ENCODE results near the gene PKNOX2.

The PKNOX2 gene

GRCh38 chr11:125470355-125470754, 305.8 kb downstream of the PKNOX2 start:
- no peaks in the 10 kb centered on the region for H3K9me3 ChIP-seq (ENCODE audit: control insufficient read depth in 2 of 2, low read length in 2 of 2)
- no peak overlapping the region for H3K4me3 ChIP-seq (ENCODE audit: low read length in 2 of 2)
- H3K36me3 ChIP-seq (ENCODE audit: control insufficient read depth in 2 of 2, insufficient read depth in 2 of 2, low read length in 2 of 2): peaks cover 0 to 3% of the 10 kb centered on the region in 2 donors
- no peaks in the 10 kb centered on the region for H3K4me1 ChIP-seq (ENCODE audit: control insufficient read depth, insufficient read depth, low read length)
- no peak overlapping the region for H3K9ac ChIP-seq (ENCODE audit: low read length in 2 of 2)
- no peaks in the 10 kb centered on the region for H3K27me3 ChIP-seq (ENCODE audit: control insufficient read depth in 1 of 2, insufficient read depth in 2 of 2, low read length in 2 of 2)
- H3K27ac ChIP-seq (ENCODE audit: low read length): no peak overlapping the region

GRCh38 chr11:125476721-125477120, 312.2 kb downstream of the PKNOX2 start:
- Histone ChIP-seq H3K27me3 (ENCODE audit: control insufficient read depth in 1 of 2, insufficient read depth in 2 of 2, low read length in 2 of 2) (no peaks in the 10 kb centered on the region), H3K9ac (ENCODE audit: low read length in 2 of 2) (no peak overlapping the region), H3K4me1 (ENCODE audit: control insufficient read depth, insufficient read depth, low read length) (no peaks in the 10 kb centered on the region), H3K4me3 (ENCODE audit: low read length in 2 of 2) (no peak overlapping the region), H3K27ac (ENCODE audit: low read length) (no peak overlapping the region), H3K36me3 (ENCODE audit: control insufficient read depth in 2 of 2, insufficient read depth in 2 of 2, low read length in 2 of 2) (peaks cover 0 to 3% of the 10 kb centered on the region in 2 donors), H3K9me3 (ENCODE audit: control insufficient read depth in 2 of 2, low read length in 2 of 2) (no peaks in the 10 kb centered on the region)

- H3K27ac ChIP-seq (ENCODE audit: low read length): no peak overlapping the region
- no peaks in the 10 kb centered on the region for H3K9me3 ChIP-seq (ENCODE audit: control insufficient read depth in 2 of 2, low read length in 2 of 2)
- H3K4me3 ChIP-seq (ENCODE audit: low read length in 2 of 2): no peak overlapping the region
- H3K4me1 ChIP-seq (ENCODE audit: control insufficient read depth, insufficient read depth, low read length): no peaks in the 10 kb centered on the region
- H3K27me3 ChIP-seq (ENCODE audit: control insufficient read depth in 1 of 2, insufficient read depth in 2 of 2, low read length in 2 of 2): no peaks in the 10 kb centered on the region
- no peak overlapping the region for H3K9ac ChIP-seq (ENCODE audit: low read length in 2 of 2)
- H3K36me3 ChIP-seq (ENCODE audit: control insufficient read depth in 2 of 2, insufficient read depth in 2 of 2, low read length in 2 of 2): peaks cover 0 to 3% of the 10 kb centered on the region in 2 donors
Measured at GRCh38 chr11:125479137-125479536, 314.6 kb downstream of the PKNOX2 start.

GRCh38 chr11:125481531-125481930, 317.0 kb downstream of the PKNOX2 start:
- H3K27me3 ChIP-seq (ENCODE audit: control insufficient read depth in 1 of 2, insufficient read depth in 2 of 2, low read length in 2 of 2): no peaks in the 10 kb centered on the region
- no peak overlapping the region for H3K27ac ChIP-seq (ENCODE audit: low read length)
- H3K36me3 ChIP-seq (ENCODE audit: control insufficient read depth in 2 of 2, insufficient read depth in 2 of 2, low read length in 2 of 2): peaks cover 4 to 12% of the 10 kb centered on the region in 2 donors
- no peaks in the 10 kb centered on the region for H3K9me3 ChIP-seq (ENCODE audit: control insufficient read depth in 2 of 2, low read length in 2 of 2)
- H3K9ac ChIP-seq (ENCODE audit: low read length in 2 of 2): no peak overlapping the region
- no peaks in the 10 kb centered on the region for H3K4me1 ChIP-seq (ENCODE audit: control insufficient read depth, insufficient read depth, low read length)
- no peak overlapping the region for H3K4me3 ChIP-seq (ENCODE audit: low read length in 2 of 2)

All from stomach smooth muscle (tissue), 2 donors.